ENCODE measurements around the gene OTOP2. TPM values are rescaled to one million over a fixed set of nuclear protein-coding genes. Genes with fewer than 3 reads are reported as not detected.
A peak's percentile ranks its signal among the peaks of the same experiment; 100 is the strongest.
"Not testable (repeated sequence)": the region's sequence is repeated elsewhere in the genome, so short reads cannot be mapped to it uniquely, and the experiment has no call there.

Gene OTOP2
- total and polyA plus RNA-seq, 2 donors: not detected

DNA sequence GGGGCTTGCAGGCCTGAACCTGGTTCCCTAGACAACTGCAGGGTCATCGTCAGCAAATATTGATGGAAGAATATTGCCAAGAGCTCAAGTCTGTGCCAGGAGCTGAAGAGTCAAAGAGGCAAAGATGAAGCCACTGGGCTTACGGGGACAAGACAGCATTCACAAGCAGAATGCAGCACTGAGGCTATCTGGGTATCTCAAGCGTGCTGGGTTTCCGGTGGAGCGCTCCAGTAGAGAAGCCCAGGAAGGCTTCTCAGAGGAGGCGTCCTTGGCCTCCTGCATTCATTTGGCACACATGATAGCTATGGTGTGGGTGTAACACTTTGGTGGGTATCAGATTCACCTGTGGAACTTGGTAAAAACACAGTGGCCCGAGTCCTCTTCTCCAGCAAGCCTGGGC lies 33.5 kb upstream of the OTOP2 start:
- Histone ChIP-seq H3K36me3 (ENCODE audit: insufficient read depth) (no peaks in the 10 kb centered on the region), H3K27ac (ENCODE audit: low read depth) (no peak overlapping the region), H3K4me1 (ENCODE audit: insufficient read depth) (peaks cover 3% of the 10 kb centered on the region), H3K4me3 (ENCODE audit: low read depth, low read length) (no peak overlapping the region)
- no peak for DNase-seq (ENCODE audit: extremely low spot score)
- 87% methylated on average over 7 of the region's 7 CpGs for WGBS

DNA sequence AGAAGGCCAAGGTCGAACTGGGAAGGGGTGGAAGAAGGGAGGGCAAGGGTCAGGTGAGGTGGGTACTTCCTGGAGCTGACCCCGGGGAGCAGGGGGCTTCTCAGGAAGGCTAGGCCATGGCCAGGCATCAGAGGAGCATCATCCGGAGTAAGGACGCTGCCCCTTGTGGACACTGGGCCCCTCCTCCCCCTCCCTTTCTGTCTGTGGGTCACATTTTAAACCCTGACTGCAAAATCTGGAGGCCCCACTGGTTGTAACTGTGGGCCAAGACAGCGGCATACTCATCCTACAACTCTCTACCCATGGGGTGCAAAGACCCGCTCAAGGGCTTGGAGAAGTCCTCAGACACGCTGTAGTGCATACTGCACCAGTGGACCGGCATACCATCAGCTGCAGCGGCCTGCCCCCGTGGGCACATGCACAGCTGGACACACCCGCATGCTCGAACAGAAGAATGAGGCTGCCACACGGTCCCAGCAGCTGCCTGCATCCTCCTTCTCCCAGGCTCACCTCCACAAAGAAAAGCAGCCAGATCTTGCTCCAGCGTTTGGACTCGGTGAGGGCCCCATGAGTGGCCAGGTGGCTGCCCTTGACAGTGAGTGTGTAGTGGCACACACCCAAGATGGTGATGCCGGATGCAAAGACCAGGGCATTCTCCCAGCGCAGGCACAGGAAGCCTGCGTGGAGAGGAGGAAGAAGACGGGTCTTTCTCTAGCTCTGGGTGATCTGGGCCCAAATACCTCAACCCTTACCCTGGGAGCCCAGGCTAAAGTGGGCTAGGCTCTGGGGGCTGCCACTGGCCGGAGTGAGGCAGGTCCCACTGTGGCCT lies 31.8 kb upstream of the OTOP2 start:
- no peaks in the 10 kb centered on the region for H3K36me3 ChIP-seq (ENCODE audit: insufficient read depth)
- 62% methylated on average over 20 of the region's 20 CpGs for WGBS
- DNase-seq (ENCODE audit: extremely low spot score): no peak

DNA sequence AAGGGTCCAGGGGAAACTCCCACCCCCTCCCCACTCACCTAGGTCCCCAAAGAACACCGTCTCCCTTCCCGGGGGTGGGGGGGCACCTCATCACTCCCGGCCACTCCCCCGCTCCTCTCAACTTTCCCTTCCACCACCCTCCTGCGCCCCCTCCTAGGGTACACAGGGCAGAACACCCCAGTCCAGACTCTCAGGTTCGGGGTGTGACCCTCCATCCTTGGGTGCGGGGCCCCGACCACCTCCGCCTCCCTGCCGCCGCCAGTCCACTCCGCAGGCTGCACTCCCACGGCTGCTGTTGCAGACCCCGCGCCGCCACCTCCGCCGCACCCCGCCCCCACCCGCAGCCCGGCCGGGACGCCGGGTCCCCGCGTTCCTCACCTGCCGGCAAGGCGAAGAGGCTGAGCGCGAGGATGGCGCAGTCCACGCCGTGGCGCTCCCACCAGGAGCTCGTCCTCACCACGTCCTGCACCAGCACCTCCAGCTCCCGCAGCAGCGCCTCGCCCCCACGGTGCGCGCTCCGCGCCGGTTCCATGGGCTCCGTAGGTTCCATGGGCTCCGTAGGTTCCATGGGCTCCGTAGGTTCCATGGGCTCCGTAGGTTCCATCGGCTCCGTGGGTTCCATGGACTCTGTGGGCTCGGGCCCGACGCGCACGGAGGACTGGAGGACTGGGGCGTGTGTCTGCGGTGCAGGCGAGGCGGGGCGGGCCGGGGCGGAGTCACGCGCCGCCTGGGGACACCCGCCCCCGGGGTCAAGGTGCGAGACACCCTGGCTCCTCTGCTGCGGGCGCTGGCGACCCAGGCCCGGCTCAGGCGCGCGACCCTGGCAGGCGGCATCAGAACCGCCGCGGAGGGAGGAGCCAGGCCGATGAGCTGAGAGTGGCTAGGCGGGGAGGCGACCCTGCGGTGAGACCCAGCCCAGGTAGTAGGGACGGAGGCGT lies 30.8 kb upstream of the OTOP2 start, which contains the start of gene FADS6:
Gene FADS6 (minus strand): TSS at position 660 of the 938 bp plus-strand sequence. CDS start 38 bp downstream, at position 622.
- Histone ChIP-seq H3K36me3 (ENCODE audit: insufficient read depth) (no peaks in the 10 kb centered on the region), H3K27ac (ENCODE audit: low read depth) (no peak within 1 kb of the TSS), H3K4me1 (ENCODE audit: insufficient read depth) (peaks cover 3% of the 10 kb centered on the region), H3K4me3 (ENCODE audit: low read depth, low read length) (peak within 1 kb of the TSS; percentile 31)
- DNase-seq (ENCODE audit: extremely low spot score): no peak
- 4% methylated on average over 86 of the region's 86 CpGs for WGBS

More for the DNA sequence above, 31.8 kb upstream of the OTOP2 start:
- peak overlapping the region; percentile 31 for H3K4me3 ChIP-seq (ENCODE audit: low read depth, low read length)
- H3K27ac ChIP-seq (ENCODE audit: low read depth): no peak overlapping the region
- H3K4me1 ChIP-seq (ENCODE audit: insufficient read depth): peaks cover 3% of the 10 kb centered on the region

DNA sequence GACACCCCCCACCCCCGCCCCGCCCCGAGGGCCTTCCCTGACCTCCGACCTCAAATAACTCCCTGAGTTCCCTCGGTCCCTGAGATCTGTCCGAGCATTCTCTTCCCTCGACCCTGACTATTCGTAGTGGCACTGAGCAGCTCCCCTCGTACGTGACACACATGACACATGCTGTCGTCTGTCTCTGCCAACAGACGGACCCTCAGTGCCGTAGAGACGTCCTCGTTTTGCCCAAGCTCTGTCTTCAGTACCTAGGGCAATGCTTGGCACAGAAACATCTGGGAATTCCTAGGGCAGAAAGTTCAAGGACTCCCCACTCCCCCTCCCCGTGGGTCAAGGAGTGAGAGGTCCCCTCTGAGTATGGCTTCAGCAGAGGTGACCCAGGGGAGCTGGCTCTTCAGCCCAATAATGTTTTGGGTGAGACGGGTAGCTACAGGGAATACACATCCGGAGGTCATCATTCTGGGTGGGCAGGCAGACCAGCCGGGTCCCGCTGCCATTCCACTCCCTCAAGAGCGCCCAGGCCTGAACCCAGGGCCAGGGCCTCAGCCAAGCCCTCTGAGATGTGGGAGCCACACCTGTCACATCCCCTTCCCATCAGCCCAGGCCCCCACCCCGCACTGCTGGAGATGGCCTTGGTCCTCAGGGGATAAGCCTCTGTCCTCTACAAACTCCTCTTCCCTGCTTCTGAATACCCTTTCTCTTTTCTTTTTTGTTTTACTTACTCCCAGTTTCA lies 30.0 kb upstream of the OTOP2 start:
- no peak overlapping the region for H3K4me3 ChIP-seq (ENCODE audit: low read depth, low read length)
- 25% methylated on average over 22 of the region's 22 CpGs for WGBS

DNA sequence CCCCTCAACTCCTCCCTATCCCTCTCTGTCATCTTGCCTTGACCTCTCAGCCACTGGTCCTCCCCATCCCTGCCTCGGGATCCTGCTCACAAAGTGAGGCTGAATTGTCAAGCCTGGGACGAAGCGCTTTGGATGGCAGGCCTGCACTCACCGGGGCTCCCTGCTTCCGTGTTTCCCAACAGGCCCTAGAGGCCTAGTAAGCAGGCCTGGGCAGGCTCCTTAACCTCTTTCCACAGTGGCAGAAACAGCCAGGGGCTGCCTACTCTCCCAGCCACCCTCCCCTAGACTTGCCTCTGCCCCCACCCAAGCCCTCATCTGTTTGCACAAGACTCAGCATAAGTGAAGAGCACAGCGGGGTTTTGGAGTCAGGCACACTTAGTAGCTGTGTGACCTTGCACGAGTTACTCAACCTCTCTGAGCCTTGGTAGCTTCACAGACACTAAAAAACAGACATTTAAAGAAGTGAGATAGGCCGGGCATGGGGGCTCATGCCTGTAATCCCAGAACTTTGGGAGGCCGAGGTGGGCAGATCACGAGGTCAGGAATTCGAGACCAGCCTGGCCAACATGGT lies 25.6 kb upstream of the OTOP2 start:
- Histone ChIP-seq H3K36me3 (ENCODE audit: insufficient read depth) (no peaks in the 10 kb centered on the region), H3K4me3 (ENCODE audit: low read depth, low read length) (no peak overlapping the region), H3K27ac (ENCODE audit: low read depth) (no peak overlapping the region), H3K4me1 (ENCODE audit: insufficient read depth) (peaks cover 2% of the 10 kb centered on the region)
- DNase-seq (ENCODE audit: extremely low spot score): no peak
- 72% methylated on average over 11 of the region's 11 CpGs for WGBS

More for the DNA sequence above, 30.0 kb upstream of the OTOP2 start:
- no peak overlapping the region for H3K27ac ChIP-seq (ENCODE audit: low read depth)
- peaks cover 3% of the 10 kb centered on the region for H3K4me1 ChIP-seq (ENCODE audit: insufficient read depth)
- H3K36me3 ChIP-seq (ENCODE audit: insufficient read depth): no peaks in the 10 kb centered on the region
- no peak for DNase-seq (ENCODE audit: extremely low spot score)

DNA sequence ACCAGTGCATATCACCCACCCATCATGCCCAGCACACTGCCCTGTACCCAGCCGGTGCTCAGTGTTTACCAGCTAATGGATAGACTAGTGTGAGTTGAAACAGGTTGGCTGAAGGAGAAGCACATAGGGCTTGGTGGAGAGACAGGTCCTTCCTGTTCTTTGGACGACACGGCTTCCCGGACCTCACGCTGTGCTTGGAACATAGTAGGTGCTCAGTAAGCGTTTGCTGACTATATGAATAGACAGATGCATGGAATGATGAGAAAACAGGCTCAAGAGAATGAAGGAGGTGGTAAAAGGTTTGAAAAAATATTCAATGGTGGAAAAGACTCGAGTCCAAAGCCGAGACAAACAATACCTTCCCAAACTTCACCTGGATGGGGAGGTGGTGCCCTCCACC lies 23.9 kb upstream of the OTOP2 start:
- no peak for DNase-seq (ENCODE audit: extremely low spot score)
- no peak overlapping the region for H3K27ac ChIP-seq (ENCODE audit: low read depth)
- no peaks in the 10 kb centered on the region for H3K4me1 ChIP-seq (ENCODE audit: insufficient read depth)
- H3K4me3 ChIP-seq (ENCODE audit: low read depth, low read length): no peak overlapping the region
- 76% methylated on average over 8 of the region's 8 CpGs for WGBS
- no peaks in the 10 kb centered on the region for H3K36me3 ChIP-seq (ENCODE audit: insufficient read depth)

DNA sequence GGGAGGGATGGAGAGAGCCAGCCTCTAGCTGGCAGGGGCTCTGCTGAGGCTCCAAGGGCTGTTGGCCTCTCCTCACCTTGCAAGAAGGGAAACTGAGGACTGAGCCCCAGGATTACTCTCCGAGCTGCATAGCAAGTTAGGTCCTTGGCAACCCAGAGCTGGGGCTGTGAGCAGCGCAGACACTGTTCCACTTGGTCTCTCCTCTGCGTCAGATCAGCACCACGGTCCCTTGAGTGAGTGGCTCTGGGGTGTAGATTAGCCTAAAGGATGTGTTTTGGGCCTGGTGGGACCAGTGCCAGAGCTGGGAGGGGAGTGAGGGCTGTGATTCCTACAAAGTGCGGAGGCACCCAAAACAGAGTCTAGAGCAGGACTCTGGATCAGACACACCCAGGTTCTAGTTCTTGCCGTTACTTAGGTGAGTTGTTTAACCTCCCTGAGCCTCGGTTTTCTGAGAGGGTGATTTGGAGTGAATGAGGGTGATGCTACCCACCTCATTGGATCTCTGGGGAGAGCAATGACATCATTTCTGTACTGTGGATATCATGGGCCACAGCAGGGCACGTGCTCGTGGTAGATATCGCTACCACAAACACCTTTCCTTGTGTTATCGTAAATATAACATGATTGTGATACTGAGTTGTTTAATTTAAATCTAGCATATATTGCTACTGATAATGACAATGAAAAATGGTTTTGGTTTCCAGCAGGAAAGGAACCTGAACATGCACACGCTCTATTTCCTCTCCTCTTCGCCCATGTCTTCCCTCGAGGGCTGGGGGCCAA lies 22.5 kb upstream of the OTOP2 start:
- no peak for DNase-seq (ENCODE audit: extremely low spot score)
- Histone ChIP-seq H3K4me1 (ENCODE audit: insufficient read depth) (no peaks in the 10 kb centered on the region), H3K36me3 (ENCODE audit: insufficient read depth) (no peaks in the 10 kb centered on the region), H3K4me3 (ENCODE audit: low read depth, low read length) (no peak overlapping the region), H3K27ac (ENCODE audit: low read depth) (no peak overlapping the region)
- 72% methylated on average over 14 of the region's 14 CpGs for WGBS

DNA sequence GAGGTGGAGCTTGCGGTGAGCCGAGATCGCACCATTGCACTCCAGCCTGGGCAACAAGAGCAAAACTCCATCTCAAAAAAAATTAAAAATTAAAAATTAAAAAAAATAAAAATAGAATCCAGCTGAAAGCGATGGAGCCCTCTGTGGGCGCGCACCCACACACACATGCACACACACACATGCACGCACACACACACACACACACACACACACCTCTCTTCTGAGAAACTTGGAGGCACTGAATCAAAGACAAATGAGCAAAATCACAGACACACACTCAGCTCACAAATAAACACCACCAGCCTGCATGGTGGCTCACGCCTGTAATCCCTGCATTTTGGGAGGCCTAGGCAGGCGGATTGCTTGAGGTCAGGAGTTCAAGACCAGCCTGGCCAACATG lies 21.0 kb upstream of the OTOP2 start:
- DNase-seq (ENCODE audit: extremely low spot score): no peak
- 80% methylated on average over 9 of the region's 9 CpGs for WGBS
- Histone ChIP-seq H3K27ac (ENCODE audit: low read depth) (no peak overlapping the region), H3K4me3 (ENCODE audit: low read depth, low read length) (no peak overlapping the region), H3K4me1 (ENCODE audit: insufficient read depth) (no peaks in the 10 kb centered on the region), H3K36me3 (ENCODE audit: insufficient read depth) (no peaks in the 10 kb centered on the region)

DNA sequence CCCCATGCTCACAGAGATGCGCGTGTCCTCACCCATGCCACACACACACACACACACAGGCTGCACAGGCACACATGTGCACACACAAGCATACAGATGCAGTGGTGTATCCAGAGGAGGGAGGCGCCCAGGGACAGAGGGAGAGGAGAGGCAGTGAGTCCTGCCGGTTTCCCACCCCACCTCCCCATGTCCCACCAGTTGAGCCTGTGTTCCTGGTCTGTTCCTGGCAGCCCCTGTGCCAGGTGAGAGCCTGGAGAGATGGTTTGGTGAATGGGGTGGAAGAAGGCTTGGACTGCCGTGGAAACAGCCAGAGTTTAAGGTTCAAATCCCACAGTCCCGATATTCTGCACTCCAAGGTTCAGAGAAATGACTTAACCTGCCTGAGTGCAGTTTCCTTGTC lies 20.4 kb upstream of the OTOP2 start:
- 65% methylated on average over 6 of the region's 6 CpGs for WGBS
- DNase-seq (ENCODE audit: extremely low spot score): no peak

DNA sequence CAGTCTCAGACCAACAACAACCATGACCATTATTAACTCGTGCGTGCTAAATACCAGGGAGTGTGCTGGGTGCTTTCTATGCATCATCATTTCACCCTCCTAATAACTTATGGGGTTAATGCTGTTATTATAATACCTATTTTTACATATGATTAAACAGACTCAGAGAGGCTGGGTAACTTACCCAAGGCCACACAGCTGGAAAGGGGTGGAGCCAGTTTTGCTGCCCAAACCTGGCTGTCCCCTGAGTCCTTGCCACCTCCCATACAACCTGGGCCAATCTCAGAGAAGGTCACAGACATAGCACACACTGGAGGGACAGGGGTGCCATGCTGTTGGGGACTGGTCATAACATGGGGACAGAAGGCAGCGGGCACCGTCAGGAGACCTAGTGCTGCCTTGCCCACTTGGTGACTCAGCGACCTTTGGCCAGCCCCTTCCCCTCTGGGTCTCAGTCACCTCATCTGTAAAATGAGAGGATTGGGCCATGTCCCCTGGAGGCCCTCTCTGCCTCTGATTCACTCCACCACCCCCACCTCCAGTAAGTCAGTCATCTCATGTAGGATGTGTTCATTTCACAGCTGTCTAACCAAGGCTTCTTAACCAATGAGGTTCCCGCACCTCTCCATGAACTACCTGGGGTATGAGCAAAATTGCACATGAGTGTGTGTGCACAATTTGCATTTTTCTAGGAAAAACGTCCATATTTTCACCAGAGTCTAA lies 19.2 kb upstream of the OTOP2 start:
- WGBS: 77% methylated on average over 7 of the region's 7 CpGs
- no peak overlapping the region for H3K27ac ChIP-seq (ENCODE audit: low read depth)
- H3K36me3 ChIP-seq (ENCODE audit: insufficient read depth): no peaks in the 10 kb centered on the region
- H3K4me1 ChIP-seq (ENCODE audit: insufficient read depth): no peaks in the 10 kb centered on the region
- no peak overlapping the region for H3K4me3 ChIP-seq (ENCODE audit: low read depth, low read length)
- DNase-seq (ENCODE audit: extremely low spot score): no peak

More for the DNA sequence above, 20.4 kb upstream of the OTOP2 start:
- no peaks in the 10 kb centered on the region for H3K4me1 ChIP-seq (ENCODE audit: insufficient read depth)
- H3K4me3 ChIP-seq (ENCODE audit: low read depth, low read length): no peak overlapping the region
- no peaks in the 10 kb centered on the region for H3K36me3 ChIP-seq (ENCODE audit: insufficient read depth)
- no peak overlapping the region for H3K27ac ChIP-seq (ENCODE audit: low read depth)

DNA sequence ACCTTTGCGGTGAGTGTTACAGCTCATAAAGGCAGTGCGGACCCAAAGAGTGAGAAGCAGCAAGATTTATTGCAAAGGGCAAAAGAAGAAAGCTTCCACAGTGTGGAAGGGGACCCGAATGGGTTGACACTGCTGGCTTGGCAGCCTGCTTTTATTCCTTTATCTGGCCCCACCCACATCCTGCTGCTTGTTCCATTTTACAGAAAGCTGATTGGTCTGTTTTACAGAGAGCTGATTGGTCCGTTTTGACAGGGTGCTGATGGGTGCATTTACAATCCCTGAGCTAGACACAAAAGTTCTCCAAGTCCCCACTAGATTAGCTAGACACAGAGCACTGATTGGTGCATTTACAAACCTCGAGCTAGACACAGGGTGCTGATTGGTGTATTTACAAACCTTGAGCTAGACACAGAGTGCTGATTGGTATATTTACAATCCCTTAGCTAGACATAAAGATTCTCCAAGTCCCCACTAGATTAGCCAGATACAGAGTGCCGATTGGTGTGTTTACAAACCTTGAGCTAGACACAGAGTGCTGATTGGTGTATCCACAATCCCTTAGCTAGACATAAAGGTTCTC lies 17.8 kb upstream of the OTOP2 start:
- not testable (repeated sequence) for H3K36me3 ChIP-seq (ENCODE audit: insufficient read depth); H3K27ac ChIP-seq (ENCODE audit: low read depth); H3K4me1 ChIP-seq (ENCODE audit: insufficient read depth); DNase-seq (ENCODE audit: extremely low spot score); H3K4me3 ChIP-seq (ENCODE audit: low read depth, low read length)
- WGBS: 60% methylated on average over 6 of the region's 6 CpGs

DNA sequence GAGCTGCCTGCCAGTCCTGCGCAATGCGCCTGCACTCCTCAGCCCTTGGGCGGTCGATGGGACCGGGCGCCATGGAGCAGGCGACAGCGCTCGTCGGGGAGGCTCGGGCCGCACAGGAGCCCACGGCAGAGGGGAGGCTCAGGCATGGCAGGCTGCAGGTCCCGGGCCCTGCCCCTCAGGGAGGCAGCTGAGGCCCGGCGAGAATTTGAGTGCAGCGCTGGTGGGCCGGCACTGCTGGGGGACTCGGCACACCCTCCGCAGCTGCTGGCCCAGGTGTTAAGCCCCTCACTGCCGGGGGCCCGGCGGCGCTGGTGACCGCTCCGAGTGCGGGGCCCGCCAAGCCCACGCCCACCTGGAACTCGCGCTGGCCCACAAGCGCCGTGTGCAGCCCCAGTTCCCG lies 17.1 kb upstream of the OTOP2 start:
- Histone ChIP-seq H3K4me1 (ENCODE audit: insufficient read depth) (no peaks in the 10 kb centered on the region), H3K27ac (ENCODE audit: low read depth) (no peak overlapping the region), H3K4me3 (ENCODE audit: low read depth, low read length) (no peak overlapping the region), H3K36me3 (ENCODE audit: insufficient read depth) (no peaks in the 10 kb centered on the region)
- WGBS: 95% methylated on average over 34 of the region's 34 CpGs
- DNase-seq (ENCODE audit: extremely low spot score): no peak
